Retinal pigment epithelial cell (primary cell): Measurements from ENCODE around the gene MSMP.

Experiments
- DNase-seq: peaks from one replicate; pipeline ENCODE4 v3.0.0-alpha.2; 2010; ENCODE audit warnings: low read depth
- H3K4me3 ChIP-seq: 2 replicates; pipeline ENCODE4 v1.5.1; 2011; ENCODE audit warnings: mild to moderate bottlenecking, low read length, control low read depth, moderate library complexity
- CTCF ChIP-seq: conservative IDR thresholded peaks from 2 replicates; pipeline ENCODE4 v1.5.1; 2011; ENCODE audit warnings: low read depth, low read length, control low read depth, inconsistent platforms

The MSMP gene

GRCh38 chr9:35789541-35789940 lies 35.5 kb upstream of the MSMP start:
- H3K4me3 ChIP-seq, result no peak overlapping the region
- no peak for DNase-seq
- no peak for TF ChIP-seq CTCF

DNA sequence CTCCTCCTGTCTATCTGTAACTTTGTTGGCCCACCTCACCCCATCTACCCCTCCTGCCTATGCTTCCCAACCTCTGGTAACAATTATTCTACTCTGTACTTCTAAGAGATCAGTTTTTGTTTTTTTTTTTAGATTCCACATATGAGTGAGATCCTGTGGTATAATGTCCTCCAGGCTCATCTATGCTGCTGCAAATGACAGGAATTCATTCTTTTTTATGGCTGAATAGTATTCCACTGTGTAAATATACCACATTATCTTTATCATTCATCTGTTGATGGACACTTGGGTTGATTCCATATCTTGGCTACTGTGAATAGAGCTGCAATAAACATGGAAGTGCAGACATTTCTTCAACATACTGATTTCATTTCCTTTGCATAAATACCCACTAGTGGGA lies 29.3 kb upstream of the MSMP start:
- DNase-seq, result no peak
- no peak for TF ChIP-seq CTCF
- no peak overlapping the region for H3K4me3 ChIP-seq

GRCh38 chr9:35781066-35781465 lies 27.0 kb upstream of the MSMP start:
- no peak overlapping the region for H3K4me3 ChIP-seq
- no peak for DNase-seq
- TF ChIP-seq CTCF, result no peak

- H3K4me3 ChIP-seq, result no peak overlapping the region
- DNase-seq, result no peak
- TF ChIP-seq CTCF, result no peak
Measured at GRCh38 chr9:35778496-35778895, 24.4 kb upstream of the MSMP start.

- no peak overlapping the region for H3K4me3 ChIP-seq
- DNase-seq, result no peak
- TF ChIP-seq CTCF, result no peak
Measured at GRCh38 chr9:35776018-35776417, 21.9 kb upstream of the MSMP start.

DNA sequence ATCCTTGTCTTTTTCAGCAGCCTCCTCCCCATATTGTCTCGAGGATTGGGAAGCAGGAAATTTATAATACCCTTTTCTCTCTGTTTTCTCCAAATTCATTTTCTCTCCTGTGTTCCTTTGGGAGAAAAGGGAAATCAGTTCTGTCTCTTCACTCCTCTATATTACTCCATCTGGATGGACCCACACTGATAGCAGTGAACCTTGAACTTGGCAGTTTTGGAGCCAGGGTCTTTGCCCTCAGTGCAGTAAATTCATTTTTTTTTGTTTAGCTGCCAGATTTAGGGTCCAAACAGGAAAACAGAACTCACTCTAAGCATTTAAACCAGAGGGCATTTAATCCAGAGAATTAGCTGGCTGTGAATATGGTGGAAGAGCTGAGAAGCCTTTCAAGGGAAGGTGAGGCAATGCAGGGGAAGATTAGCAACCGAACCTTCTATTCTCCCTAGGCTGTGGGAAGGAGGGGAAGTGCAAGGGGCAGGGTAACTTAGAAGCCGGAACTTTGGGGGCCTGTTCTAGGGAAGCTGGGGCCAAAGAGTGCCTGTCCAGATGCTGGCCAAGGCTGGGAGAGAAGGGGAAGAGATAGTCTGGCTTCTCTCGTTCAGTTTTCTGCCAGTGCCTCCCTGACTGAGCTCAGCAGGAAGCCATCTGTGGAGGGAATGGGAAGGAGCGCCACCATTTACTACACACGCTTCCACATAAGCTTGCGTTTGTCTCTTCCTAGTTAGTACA lies 21.0 kb upstream of the MSMP start:
- TF ChIP-seq CTCF, result no peak
- no peak overlapping the region for H3K4me3 ChIP-seq
- no peak for DNase-seq

- no peak overlapping the region for H3K4me3 ChIP-seq
- no peak for DNase-seq
- no peak for TF ChIP-seq CTCF
Measured at GRCh38 chr9:35771943-35772342, 17.9 kb upstream of the MSMP start.
